Stimulated activated CD4-positive, alpha-beta T cell treated with anti-CD3 and anti-CD28 coated beads, Interleukin-12 subunit alpha, Interleukin-12 subunit beta, amount 100 ng/mL, for 4 hours (primary cell): ENCODE measurements around the gene C4orf54.

Experiments
- DNase-seq: peaks from one replicate; pipeline ENCODE4 v3.0.0-alpha.2; 2020

C4orf54 gene

DNA sequence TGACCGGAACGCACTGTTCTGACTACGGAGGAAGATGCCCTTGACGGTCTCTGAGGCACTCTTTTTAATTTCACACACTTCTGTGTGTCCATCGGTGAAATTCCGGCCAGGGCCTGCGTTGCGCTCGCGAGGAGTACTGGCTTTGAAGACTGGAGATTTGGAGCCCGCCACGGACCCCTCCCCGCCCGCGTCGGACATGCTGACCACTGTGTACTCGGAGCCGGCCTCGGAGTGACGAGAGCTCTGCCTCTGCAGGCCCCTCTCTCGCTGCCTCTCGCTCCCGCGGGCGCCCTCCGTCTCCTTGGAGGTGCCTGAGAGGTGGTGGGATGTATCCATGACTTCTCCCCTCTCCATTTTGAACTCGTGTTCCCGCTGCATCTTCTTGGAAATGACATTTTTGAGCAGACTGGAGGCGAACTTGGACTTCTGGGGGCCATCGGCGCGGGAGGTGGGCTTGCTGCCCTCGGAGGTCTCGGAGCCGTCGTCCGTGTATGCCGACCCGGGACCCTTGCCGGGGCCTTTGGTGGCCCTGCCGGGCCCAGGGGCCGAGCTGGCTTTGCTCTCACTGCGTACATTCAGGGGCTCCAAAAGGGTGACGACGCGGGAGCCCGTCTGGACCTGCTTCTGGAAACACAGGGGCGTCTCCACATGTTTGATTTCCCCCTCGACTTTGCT is 5.7 kb downstream of the C4orf54 start:
- DNase-seq, result no peak

DNA sequence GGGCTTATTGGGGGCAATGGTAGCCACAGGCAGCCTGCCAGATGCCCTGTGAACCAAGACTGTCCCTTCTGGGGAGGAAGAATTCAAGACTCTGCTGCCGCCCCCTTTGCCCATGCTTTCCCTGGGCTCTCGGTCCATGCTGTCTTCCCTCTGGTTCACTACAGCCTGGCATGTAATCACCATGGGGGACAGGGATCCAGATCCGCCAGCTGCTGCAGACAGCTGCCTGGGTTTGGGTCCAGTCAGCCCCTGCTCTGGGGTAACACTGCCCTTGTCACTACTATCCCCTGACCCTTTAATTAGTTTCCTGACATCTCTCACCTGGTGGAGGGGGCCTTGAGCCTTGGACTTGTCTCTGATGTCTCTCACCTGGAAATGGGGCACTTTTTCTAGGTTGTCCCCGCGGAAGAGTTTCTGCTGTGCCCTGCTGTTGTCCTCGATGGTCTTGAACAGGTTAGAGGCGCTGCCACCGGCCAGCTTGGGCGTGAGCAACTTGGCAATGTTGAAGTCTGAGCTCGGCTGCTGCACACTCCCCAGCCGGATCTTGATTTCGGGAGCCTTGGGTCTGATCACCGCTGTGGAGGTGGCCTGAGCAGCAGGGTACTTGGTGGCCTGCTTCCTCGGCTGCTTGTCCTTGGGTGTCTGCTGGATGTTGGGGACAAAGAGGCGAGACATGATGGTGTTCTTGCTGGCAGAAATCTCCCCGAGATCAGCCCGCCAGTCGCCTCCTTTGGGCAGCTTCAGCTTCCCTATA is 6.4 kb downstream of the C4orf54 start:
- no peak for DNase-seq

DNA sequence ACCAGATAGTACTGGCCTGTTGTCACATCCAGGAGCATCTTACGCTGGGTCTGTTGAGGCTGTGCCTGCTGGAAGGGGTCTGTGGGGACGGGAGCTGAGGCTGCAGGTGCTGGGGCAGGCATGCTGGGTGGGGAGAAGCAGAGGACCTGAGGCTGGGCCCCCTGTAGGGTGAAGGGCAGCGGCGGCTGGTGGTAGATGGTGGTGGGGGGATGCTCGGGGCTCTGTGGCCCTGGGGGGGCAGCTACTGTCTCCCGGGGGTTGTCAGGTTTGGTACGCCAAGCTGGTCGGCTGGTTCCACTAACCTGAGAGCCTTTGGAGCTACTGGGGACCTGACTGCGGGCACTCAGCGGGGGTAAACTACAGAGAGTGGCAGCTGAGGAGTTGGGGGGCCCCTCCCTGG is 7.8 kb downstream of the C4orf54 start:
- no peak for DNase-seq

DNA sequence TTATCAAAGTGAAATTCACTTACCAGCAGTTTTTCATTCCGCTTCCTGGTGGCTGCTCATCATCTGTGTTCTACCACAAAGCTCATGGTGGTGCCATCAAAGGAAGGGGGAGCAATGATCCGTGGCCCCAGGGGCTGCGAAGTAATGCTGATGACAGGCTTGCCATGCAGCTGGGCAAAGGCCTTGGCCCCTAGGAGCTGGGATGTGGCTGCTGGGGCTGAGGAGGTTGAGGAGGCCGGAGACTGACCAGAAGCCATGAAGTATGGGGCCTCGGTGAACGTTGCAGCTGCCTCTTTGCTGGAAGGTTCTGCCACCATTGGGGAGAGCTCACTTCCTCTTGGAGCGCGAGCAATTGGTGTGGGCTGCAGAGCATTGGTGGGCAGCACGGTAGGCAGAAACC is 8.4 kb downstream of the C4orf54 start:
- DNase-seq, result no peak

DNA sequence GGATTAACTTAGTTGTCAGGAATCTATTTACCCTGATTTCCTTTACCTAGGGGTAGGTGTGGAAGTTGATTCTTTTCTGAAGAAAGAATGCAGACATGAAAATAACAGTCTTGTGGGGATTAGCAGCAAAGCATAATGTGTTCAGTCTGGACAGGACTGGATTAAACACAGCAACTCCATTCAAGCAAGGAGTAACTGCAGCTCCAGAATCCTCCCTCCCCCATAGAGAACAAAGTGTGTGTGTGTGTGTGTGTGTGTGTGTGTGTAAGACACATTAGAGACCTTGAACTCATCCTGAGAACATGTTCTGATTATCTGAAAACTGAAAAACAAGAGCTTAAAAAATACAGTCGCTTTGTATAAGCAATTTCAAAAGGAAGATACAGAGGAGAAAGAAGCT is 9.3 kb downstream of the C4orf54 start:
- DNase-seq, result no peak

DNA sequence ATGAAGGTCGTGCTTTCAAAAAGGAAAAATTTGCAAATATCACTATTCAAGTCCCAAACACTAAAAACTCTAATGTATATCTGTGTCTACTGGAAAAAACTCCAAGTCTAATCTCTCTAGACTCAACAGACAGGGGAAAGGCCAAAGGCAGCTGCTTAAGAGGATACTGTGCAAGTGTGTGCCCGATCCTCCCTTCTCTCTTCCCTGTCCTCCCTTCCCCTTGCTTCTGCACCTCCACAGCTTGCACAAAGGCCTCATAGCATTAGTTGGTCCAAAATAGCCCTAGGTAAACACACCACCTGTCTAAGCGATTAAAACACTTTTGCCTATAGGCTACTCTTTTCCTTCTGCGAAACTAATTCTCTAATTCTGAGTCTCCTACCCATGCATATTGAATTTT is 10.6 kb downstream of the C4orf54 start:
- no peak for DNase-seq

DNA sequence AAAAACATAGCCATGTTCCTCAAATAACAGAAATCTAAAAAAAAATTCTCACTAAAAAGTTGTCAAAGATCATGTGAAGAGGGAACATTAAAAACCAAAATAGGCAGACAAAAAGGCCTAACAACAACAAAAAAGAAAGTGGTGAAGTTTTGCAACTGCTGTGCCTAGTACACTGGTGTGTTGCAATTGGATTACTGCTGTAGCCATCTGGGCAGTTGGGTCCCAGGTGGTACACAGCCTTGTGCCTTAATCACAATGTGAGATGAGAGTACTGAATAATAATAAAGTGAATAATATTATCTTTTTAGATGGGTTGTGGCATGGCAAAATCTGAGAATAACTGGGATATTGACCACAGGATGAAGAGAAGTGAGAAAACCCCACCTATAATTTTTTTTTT is 12.0 kb downstream of the C4orf54 start:
- DNase-seq, result no peak

DNA sequence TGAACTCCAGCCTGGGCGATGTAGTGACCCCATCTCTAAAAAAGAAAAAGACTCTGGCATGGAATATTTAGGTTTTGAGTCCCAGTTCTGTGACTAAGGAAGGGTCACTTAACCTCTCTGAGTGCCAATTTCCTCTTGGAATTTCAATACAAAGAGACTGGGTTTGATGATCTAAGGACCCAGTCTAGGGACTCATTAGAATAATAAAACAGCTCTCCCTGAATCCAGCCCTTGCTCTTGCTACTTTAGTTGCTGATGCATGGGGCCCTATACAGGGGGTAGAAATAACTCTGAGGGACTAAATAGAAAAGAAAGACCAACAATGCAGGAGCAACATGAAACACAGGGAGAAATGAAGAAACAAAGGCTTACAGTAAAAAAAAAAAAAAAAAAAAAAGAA is 12.6 kb downstream of the C4orf54 start:
- no peak for DNase-seq

DNA sequence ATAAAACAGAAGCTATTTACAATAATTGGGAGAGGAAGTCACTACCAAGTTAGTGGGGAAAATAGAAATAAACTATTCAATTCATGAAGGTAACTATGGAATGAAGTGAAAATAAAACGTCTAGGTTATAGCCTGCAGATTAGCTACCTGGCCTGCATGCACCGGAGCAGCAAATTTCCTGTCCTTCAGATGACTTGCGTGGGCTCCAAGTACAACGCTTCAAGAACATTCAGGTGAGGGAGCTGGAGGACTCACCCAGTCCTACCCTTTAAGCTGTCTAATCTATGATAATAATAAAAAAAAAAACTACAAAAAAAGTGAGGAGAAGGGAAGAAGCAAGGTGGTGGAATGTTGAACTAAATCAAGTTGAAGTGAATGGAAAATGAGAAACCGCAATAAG is 13.2 kb downstream of the C4orf54 start:
- DNase-seq, result no peak

DNA sequence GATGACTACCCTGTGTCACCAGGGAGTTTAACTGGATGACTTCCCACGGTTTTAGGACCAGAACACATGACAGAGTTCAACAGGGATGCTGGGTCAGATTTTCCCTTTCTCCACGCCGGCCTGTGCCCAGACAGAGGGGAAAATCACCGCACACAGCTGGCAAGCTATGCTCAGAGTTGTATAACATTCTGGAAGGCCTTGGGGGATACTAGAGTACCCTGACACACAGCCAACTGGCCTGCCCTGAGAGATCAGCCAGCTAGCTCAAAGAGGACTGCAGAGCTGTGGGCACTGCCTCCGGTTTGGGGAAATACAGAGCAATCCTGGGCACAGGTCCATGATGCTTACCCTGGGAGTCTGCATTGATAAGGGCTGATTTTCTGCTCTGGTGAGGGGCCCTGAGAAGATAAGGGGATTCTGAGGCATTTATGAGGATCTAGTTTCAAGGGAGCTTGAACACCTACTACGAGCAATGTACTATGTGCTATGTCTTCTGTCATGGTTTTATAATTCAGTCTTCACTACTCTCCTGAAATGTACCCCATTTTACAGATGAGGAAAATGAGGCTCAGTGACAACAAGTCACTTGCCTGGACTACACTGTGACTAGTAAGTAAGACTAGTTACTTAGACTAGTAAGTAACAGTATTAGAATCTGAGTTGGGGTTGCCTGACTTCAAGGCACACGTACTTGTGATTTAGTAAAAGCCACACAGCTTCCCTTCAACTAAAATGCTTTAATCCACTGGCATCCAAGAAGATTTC is 14.7 kb downstream of the C4orf54 start:
- no peak for DNase-seq

DNA sequence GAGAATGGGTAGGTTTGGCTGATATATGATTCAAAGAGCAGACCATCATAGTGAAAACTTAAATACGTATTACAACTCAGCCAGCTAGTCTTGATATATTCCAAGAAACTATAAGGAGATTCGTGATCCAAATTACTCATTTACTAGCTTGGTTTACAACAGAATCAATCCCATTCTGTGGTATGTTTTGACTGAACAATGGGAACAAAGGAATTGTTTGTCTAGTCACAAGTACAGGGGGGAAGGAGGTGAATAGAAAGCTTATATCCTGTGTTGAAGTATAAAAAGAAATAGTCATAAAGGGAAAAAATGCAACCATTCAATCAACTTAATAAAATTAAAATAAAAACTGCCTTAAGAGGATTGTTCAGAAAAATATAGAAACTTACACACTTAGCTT is 17.0 kb downstream of the C4orf54 start:
- no peak for DNase-seq

DNA sequence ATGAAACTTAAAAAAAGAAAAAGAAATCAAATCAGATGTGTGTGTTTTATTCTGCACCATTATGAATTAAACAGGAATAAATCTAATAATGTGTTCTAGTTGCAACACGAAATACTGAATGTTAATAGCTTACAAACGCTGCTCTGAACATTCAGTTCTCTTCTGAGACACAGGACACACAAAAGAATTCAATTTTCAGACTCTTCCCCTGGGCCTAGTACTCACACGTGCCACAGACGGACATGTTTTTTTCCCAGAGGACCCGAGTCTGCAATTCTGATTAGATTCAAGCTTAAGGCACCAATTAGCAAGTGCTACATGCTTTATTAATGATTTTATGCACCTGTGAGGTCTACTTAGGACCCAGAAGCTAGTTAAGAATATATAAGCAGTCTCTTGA is 20.5 kb downstream of the C4orf54 start:
- DNase-seq, result no peak

DNA sequence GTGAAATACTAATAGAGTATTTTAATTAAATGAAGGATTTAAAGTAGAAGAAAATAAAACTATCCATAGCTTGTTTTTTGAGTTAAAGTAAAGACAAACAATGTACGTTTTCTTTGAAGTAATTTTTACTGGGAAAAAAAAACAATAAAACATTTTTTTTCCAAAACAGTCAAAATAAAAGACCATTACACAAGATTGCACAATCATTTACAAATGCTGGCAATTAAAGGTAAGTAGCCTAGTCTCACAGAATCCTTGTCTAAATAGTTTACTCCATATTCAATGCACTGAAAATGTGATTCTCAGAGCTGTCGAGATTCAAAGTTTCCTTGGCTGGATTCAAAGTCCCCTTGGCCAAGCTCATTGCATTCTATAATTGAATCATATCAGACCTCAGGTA is 21.2 kb downstream of the C4orf54 start:
- no peak for DNase-seq

DNA sequence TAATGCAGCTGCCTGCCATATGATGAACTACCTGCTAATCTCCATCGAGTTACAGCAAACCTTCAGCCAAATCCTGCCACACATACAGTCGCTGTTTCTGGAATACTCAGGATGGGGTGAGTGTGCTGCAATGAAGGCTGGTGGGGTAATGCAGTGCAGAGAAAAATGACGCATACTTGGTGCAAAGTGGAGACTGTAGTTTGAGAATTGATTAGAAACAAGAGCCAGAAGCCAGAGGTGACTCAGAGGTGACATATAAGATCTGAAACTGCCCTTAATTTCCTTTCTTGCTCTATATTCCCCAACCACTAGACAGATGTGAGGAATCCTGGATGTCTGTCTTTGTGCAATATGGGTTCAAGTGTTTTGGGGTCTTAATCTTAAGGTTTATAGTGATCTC is 22.0 kb downstream of the C4orf54 start:
- no peak for DNase-seq

DNA sequence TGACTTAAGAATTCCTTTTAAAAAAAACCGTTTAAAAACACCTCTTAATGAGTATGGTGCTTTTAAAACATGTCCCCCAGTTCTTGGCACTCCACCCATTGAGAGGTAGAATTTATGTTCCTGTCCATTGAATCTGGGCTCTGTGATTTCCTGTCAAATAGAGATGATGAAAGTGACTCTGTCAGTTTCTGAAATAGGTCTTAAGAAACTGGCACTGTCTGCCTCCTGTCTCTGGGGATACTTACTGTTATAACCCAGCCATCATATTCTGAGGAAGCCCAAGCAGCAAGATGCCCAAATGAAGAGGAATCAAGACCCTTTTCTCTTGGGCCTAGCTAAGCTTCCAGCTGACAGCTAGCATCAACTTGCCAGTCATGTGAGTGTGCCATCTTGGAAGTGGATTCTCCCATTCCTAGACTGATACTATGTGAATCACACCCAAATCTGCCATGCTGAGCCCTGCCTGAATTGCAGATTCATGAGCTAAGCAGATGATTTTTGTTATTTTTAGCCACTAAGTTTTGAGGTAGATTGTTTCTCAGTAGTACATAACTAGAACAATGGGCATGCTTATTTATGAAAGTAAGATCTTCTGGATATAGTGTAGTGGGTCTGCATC is 22.8 kb downstream of the C4orf54 start:
- DNase-seq, result no peak

DNA sequence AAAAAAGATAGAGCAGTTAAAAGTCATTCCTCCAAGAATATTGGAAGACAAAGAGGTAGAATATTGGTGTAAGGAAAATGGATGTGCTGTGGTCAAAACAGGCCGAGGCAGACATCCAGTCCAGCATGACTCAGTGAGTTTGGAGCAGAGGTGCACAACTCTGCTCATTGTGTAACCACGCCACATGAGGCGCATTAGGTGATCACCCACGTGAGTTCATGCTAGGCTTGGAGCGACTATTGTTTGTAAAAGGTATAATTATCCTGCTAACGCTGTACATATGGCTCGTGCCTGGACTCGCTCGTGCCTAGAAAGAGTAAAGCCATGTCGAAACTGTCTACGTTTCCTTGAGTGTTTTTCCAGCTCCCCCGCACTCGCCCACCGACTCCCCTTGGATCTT is 23.9 kb downstream of the C4orf54 start:
- DNase-seq, result no peak

DNA sequence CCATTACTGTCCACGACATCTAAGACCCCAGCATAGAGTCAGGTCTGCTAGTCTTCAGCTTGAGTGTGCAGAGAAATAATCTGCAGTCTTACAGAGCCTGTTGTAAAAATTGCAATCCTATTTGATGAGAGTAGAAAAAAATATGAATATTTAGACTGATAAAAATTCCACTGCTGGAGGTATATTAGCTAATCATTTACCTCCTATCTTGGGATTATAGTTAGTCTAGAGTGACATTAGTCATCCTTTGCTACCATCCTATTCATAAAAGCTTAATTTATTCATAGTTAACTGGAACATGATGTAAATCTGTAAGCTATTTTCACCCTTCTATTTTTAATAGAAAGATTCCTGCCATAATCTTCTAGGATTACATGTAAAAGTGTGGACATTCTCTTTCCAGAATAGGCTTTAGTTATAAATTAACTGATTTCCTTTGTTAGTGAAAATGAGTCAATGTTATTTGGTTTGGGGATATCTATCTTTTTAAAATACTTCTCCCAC is 26.7 kb downstream of the C4orf54 start:
- DNase-seq, result no peak

DNA sequence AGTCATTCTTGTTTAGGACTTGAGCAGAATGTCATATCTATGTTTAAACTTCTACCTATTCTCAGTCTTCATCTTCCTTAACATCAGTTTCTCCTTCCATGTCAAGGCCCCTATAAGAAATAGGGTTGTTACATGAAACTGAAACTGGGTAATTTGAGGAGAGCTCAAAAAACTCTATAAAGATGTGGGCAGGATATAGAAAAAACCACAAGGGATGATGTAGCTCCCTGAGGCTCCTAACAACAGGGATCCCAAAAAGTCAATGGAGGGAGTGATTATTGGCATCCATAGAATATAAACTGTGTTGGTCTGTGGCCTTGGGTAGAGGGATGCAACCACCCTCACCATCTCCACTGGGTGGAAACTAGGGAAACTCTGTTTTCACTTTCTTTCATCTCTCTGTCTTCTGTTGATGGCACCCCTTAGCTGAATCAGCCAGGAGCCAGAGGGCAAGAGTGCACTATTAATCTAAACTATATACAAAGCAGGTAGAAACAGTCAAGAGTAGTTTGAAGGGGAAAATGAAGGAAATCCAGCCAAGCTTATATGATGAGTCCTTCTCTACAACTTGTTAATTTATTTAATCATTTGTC is 27.6 kb downstream of the C4orf54 start:
- no peak for DNase-seq

DNA sequence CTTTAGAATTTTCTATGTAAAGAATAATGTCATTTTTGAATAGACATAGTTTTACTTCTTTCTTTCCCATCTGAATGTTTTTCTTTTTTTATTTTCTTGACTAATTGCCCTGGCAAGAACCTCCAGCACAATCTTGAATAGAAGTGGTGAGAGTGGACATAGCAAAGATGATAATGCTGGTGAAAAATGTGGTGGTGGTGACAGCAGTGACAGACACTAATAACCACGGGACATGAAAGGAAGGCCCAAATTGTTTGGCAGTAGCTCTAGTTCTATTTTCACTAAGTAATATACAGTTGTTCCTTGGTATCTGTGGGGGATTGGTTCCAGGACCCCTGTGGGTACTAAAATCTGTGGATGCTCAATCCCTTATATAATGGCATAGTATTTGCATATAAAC is 29.6 kb downstream of the C4orf54 start:
- no peak for DNase-seq

DNA sequence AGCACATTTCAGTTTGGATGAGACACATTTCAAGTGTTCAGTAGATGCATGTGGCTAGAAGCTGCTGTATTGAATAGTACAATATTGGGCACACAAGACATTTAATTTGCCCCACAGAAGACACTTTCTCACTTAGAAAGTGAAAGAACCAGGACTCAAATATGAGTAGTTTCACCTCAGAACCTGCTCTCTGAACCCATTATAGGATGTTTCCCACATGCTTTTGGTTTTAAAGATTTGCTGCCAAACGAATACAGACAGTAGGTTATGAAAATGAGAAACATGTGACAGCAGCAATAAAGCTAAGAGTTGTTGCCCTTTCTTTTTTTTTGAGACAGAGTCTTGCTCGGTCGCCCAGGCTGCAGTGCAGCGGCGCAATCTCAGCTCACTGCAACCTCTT is 32.3 kb downstream of the C4orf54 start:
- DNase-seq, result no peak

DNA sequence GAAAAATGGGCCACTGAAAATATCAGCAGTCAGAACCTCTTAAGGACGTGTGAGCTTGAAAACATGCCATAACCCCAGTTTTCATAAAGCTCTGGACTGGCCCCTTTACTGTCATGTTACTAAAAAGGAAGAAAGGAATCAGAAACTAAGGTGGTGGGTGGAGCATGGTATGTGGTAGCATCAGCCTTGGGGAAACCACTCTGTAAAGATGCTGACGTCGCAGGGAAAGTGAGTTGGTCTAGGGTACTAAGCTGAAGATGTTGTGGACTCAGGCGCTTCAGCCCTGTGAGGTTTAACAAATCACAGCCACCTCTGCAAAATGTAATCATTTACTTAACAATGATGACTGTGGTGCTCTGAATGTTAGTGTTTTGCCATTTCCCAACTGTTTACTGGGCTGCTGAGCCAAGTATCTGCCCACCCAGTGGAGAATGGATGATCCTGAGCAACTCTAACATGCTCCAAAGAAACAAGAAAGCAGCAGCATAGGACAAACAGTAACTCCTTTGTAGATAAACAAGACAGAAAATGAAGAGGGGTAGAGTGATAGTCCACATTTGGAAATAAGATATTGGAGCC is 33.4 kb downstream of the C4orf54 start:
- no peak for DNase-seq

DNA sequence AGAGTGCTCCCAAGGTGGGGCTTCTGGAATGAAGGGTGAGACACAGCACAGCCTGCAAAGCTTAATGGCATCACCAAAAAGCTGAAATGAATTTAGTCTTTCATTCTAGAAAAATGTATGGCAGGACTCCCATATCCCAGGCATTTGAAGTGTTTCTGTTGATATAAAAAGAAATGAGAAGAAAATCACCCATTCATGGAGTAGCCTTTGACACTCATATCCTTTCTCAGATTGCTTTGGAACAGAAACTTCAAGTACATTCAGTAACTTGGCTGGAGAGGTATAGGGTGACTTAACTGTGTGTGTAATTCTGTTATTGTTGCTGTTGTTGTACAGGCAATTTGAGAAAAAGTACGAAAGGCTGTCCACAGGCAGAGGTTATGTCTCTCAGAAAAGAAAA is 35.3 kb downstream of the C4orf54 start:
- DNase-seq, result no peak

DNA sequence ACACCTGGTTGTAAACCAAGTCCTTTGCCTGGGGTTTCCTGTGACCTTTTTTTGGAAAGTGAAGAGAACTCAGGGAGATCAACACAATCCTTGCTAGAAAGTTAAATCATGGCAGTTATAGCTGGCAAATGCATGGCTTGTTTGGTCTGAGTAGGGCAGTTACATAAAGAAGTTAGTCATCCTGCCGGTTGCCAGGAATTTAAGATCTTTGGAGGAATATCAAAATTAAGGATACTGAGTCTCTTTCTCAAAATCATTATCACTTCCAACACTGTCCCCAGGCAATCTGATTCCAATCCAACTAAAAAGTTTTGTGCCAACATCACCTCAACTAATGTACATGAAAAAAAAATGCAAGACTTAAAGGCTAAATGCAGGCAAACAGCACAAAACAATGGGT is 40.3 kb downstream of the C4orf54 start:
- DNase-seq, result no peak
